Lower leg skin (tissue), 3 donors: ENCODE data around the gene TNFRSF1A.

Source experiments
- POLR2A ChIP-seq, 2 donors: fragments of 450-650 bp; IDR thresholded peaks; one replicate each; pipeline ENCODE4 v1.6.1; 2016 to 2017; ENCODE audit warnings: antibody characterized with exemption in 2 of 2, mild to moderate bottlenecking in 1 of 2, moderate library complexity in 1 of 2
- TF ChIP-seq, protein P1 (sequence below), 3 donors: fragments of 450-650 bp; IDR thresholded peaks; one replicate each; pipeline ENCODE4 v1.5.1; 2016; ENCODE audit warnings: antibody characterized with exemption in 3 of 3, mild to moderate bottlenecking in 3 of 3, moderate library complexity in 2 of 3

DNA sequence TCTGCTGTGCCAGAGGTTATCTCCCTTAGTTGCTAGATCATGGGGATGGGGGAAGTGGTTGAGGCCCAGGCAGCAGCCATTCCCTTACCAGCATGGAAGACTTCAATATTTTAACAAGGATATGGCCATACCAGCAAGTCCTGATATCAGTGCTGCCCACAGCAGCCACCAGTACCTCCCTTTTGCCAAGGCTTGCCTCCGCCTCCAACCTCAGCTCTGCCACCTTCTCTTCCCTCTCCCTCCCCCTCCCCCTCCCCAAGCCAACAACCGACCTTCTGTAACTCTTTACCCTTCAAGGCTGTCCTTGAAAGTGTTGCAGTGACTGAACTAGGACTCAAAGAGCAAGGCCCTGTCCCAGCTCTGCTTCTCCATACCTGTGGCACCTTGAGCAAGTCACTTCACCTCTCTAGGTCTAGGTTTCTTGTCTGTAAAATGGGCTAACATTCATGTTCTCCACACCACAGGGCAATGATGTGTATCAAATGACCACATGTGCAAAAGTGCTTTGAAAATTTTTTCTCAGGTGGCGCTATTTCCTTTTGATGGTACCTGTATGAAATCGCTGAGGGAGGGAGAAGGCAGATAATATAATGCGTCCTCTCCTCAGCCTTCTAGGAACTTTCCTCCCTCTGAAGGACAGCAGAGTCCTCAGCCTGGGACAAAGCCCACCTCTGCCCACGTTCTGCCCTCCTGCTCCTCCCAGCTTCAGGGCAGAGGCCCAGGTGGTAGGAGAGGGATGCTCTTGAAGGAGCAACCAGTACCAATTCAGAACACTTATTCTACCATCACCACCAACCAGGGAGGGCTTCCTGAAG, 16.7 kb downstream of the TNFRSF1A start:
- TF ChIP-seq POLR2A (IDR thresholded peaks at IDR 0.05) = no peak
- TF ChIP-seq, protein P1, sequence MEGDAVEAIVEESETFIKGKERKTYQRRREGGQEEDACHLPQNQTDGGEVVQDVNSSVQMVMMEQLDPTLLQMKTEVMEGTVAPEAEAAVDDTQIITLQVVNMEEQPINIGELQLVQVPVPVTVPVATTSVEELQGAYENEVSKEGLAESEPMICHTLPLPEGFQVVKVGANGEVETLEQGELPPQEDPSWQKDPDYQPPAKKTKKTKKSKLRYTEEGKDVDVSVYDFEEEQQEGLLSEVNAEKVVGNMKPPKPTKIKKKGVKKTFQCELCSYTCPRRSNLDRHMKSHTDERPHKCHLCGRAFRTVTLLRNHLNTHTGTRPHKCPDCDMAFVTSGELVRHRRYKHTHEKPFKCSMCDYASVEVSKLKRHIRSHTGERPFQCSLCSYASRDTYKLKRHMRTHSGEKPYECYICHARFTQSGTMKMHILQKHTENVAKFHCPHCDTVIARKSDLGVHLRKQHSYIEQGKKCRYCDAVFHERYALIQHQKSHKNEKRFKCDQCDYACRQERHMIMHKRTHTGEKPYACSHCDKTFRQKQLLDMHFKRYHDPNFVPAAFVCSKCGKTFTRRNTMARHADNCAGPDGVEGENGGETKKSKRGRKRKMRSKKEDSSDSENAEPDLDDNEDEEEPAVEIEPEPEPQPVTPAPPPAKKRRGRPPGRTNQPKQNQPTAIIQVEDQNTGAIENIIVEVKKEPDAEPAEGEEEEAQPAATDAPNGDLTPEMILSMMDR (IDR thresholded peaks at IDR 0.05) = no peak
